OCI-LY7 (cell line): ENCODE results near the gene TGFBI. TPM values are rescaled to one million over a fixed set of nuclear protein-coding genes. Genes with fewer than 3 reads are reported as not detected.

Source experiments
- BruUV-seq: library from RNA; stranded (reverse); fragments of 400-500 nt; replicated peaks from 2 replicates; lab custom pipeline; 2021; lab: Mats Ljungman, UMichigan
- CTCF ChIA-PET: fragments of 300-600 bp; sonication (Branson Sonifier 250); formaldehyde crosslinking; loops from one replicate; lab custom pipeline; 2022; ENCODE audit warnings: antibody characterized with exemption; ENCODE audit not compliant: unreplicated experiment; lab: Charles Lee
- POLR2A ChIA-PET: fragments of 300-600 bp; sonication (Branson Sonifier 250); formaldehyde crosslinking; loops from one replicate; lab custom pipeline; 2022; ENCODE audit warnings: antibody characterized with exemption; lab: Charles Lee
- DNase-seq: peaks from one replicate; pipeline ENCODE4 v3.0.0-alpha.2; 2015; ENCODE audit warnings: low spot score
- H2AFZ ChIP-seq: fragments of 200-600 bp; sonication (generic), shearing (Covaris generic); 2 replicates; pipeline ENCODE4 v1.6.1; 2014; ENCODE audit warnings: mild to moderate bottlenecking, antibody characterized with exemption, low read length, moderate library complexity
- H3K27ac ChIP-seq: fragments of 200-600 bp; sonication (generic); 2 replicates; pipeline ENCODE4 v1.5.1; 2014; ENCODE audit warnings: mixed run types, low read depth, mild to moderate bottlenecking, moderate library complexity, low read length, inconsistent platforms; ENCODE audit not compliant: poor library complexity, severe bottlenecking
- H3K36me3 ChIP-seq: fragments of 200-600 bp; sonication (generic); 2 replicates; pipeline ENCODE4 v1.6.1; 2014; ENCODE audit warnings: mild to moderate bottlenecking, antibody characterized with exemption, low read length, moderate library complexity, mixed read lengths; ENCODE audit not compliant: insufficient read depth
- H3K4me1 ChIP-seq: fragments of 200-600 bp; sonication (generic); 2 replicates; pipeline ENCODE4 v1.5.1; 2014; ENCODE audit warnings: mild to moderate bottlenecking, low read length; ENCODE audit not compliant: insufficient read depth, poor library complexity, severe bottlenecking
- H3K4me2 ChIP-seq: fragments of 200-600 bp; sonication (generic); 2 replicates; pipeline ENCODE4 v1.6.1; 2014; ENCODE audit warnings: mild to moderate bottlenecking, low read length
- H3K4me3 ChIP-seq: fragments of 200-600 bp; sonication (generic); 2 replicates; pipeline ENCODE4 v1.5.1; 2014; ENCODE audit warnings: mild to moderate bottlenecking, low read depth, low read length; ENCODE audit not compliant: poor library complexity, severe bottlenecking
- H3K79me2 ChIP-seq: fragments of 200-600 bp; sonication (generic); 2 replicates; pipeline ENCODE4 v1.6.1; 2016; ENCODE audit warnings: low read depth, mild to moderate bottlenecking, low read length, moderate library complexity, mixed read lengths; ENCODE audit not compliant: insufficient read depth
- H3K9me2 ChIP-seq: fragments of 200-600 bp; sonication (generic); 2 replicates; pipeline ENCODE4 v1.6.1; 2016; ENCODE audit warnings: mild to moderate bottlenecking, low read length, mixed read lengths; ENCODE audit not compliant: insufficient read depth
- H3K9me3 ChIP-seq: fragments of 200-600 bp; sonication (generic); 2 replicates; pipeline ENCODE4 v1.6.1; 2014; ENCODE audit warnings: mild to moderate bottlenecking, mixed run types, low read length, mixed read lengths
- H4K20me1 ChIP-seq: fragments of 200-600 bp; sonication (generic); 2 replicates; pipeline ENCODE4 v1.6.1; 2014; ENCODE audit warnings: mild to moderate bottlenecking, antibody characterized with exemption, low read length, moderate library complexity, mixed read lengths; ENCODE audit not compliant: insufficient read depth
- CTCF ChIP-seq: fragments of 200-600 bp; sonication (generic); conservative IDR thresholded peaks from 2 replicates; pipeline ENCODE4 v1.5.1; 2014; ENCODE audit warnings: mild to moderate bottlenecking, antibody characterized with exemption, low read length, moderate library complexity, mixed read lengths
- EZH2phosphoT487 ChIP-seq: fragments of 200-600 bp; sonication (generic); IDR thresholded peaks from 2 replicates; pipeline ENCODE4 v1.6.1; 2018; ENCODE audit warnings: low read depth, borderline replicate concordance, mild to moderate bottlenecking, mixed run types, antibody characterized with exemption, low read length, moderate library complexity, mixed read lengths
- intact Hi-C: fragments of 100-400 bp; cut with micrococcal nuclease; formaldehyde crosslinking; loops from one replicate; pipeline ENCODE4 v1.10.0; 2022; ENCODE audit not compliant: unreplicated experiment
- total RNA-seq, 2 experiments: library from RNA; depleted of rRNA in 1 of 2; stranded (reverse); fragments of >200 nt in 1 of 2; shearing (Covaris generic) in 1 of 2; gene quantifications; 2 replicates each; pipeline ENCODE4 v1.2.3, GENCODE V29; 2014 to 2022

TGFBI gene
- total RNA-seq, 2 experiments from 2014 or later = not detected

DNA sequence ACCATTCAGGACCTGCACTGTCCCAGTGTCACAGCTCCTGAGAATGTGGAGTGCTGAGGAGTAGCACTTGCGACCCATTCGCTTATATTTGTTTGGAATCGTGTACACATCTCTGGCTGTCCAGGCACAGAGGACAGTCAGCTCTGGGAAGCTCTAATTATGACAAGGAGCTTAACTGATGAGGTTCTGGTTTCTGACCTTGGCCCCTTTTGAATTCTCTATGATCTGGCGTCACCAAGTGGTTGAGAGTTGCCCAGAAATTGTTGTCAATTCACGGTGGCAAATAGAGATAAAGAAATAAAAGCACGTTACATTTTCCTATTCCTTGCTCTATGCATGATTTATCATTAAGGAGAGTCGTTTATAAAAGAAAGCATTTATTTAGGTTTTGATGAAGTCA, 39.1 kb upstream of the TGFBI start:
- POLR2A ChIA-PET = interaction anchor here (0.6 kb wide), 1 partner anchor 118 kb away, joined by 3 read pairs; no protein-coding TSS in a partner anchor
- intact Hi-C loops = no loop called here
- H2AFZ ChIP-seq = no peak overlapping the region

DNA sequence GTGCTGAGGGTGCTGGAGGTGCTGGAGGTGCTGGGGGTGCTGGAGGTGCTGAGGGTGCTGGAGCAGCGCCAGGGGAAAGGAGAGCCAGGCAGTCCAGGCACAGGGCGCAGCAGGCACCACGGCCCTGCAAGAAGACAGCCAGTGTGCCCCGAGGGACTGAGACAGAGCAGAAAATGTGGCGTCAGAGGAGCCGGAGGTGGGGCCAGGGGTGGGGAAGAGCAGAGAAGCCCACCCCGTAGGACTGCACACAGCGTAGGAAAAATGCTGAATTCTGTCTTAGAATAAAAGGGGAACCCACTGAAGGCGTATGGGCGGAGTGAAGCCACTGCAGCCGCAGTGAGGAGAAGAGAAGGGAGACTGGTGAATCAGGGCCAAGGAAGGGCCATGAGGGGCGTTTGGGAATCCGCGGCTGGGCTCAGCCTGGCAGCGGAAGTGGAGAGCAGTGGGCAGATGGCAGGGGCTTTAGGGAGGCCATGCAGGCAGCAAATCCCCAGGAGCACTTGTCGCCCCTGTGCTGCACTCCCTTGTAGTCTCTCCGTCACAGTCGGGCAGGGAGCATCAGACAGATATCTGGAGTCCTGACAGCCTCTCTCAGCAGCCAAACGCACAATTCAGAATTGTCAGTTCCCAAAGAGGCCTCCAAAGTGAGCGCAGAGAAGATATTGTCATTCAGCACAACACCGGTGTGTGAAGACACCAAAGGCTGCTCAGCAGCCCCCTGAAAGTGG, 38.1 kb upstream of the TGFBI start:
- H2AFZ ChIP-seq = no peak overlapping the region
- no peak for DNase-seq
- H3K4me1 ChIP-seq = no peaks in the 10 kb centered on the region
- TF ChIP-seq CTCF (no peak), EZH2phosphoT487 (no peak)
- POLR2A ChIA-PET = no interaction called here
- no peak overlapping the region for H3K27ac ChIP-seq
- H3K9me3 ChIP-seq = no peaks in the 10 kb centered on the region
- H3K9me2 ChIP-seq = no peaks in the 10 kb centered on the region
- no peak overlapping the region for H3K4me2 ChIP-seq
- H3K79me2 ChIP-seq = no peaks in the 10 kb centered on the region
- no peaks in the 10 kb centered on the region for H3K36me3 ChIP-seq
- no TSS peak for BruUV-seq
- no peak overlapping the region for H3K4me3 ChIP-seq
- no peaks in the 10 kb centered on the region for H4K20me1 ChIP-seq
- CTCF ChIA-PET = no interaction called here
- intact Hi-C loops = no loop called here

More for the DNA sequence above, 39.1 kb upstream of the TGFBI start:
- Histone ChIP-seq H3K36me3 (no peaks in the 10 kb centered on the region), H4K20me1 (no peaks in the 10 kb centered on the region), H3K27ac (no peak overlapping the region), H3K4me2 (no peak overlapping the region), H3K4me1 (no peaks in the 10 kb centered on the region), H3K4me3 (no peak overlapping the region), H3K79me2 (no peaks in the 10 kb centered on the region), H3K9me2 (no peaks in the 10 kb centered on the region), H3K9me3 (no peaks in the 10 kb centered on the region)
- TF ChIP-seq EZH2phosphoT487 = no peak
- 0 out of 2 replicates have a peak, but pooled peaks have one; percentile 13 for TF ChIP-seq CTCF
- BruUV-seq = no TSS peak
- no peak for DNase-seq
- CTCF ChIA-PET = no interaction called here

GRCh38 chr5:135991429-135991828, 37.4 kb upstream of the TGFBI start:
- H3K4me2 ChIP-seq = no peak overlapping the region
- no peaks in the 10 kb centered on the region for H3K79me2 ChIP-seq
- DNase-seq = no peak
- CTCF ChIA-PET = no interaction called here
- H3K4me3 ChIP-seq = no peak overlapping the region
- no peak overlapping the region for H2AFZ ChIP-seq
- POLR2A ChIA-PET = no interaction called here
- H3K27ac ChIP-seq = no peak overlapping the region
- no peaks in the 10 kb centered on the region for H3K36me3 ChIP-seq
- no peaks in the 10 kb centered on the region for H4K20me1 ChIP-seq
- intact Hi-C loops = no loop called here
- no peaks in the 10 kb centered on the region for H3K4me1 ChIP-seq
- H3K9me3 ChIP-seq = no peaks in the 10 kb centered on the region
- no TSS peak for BruUV-seq
- no peaks in the 10 kb centered on the region for H3K9me2 ChIP-seq
- TF ChIP-seq EZH2phosphoT487 = no peak
- no peak for TF ChIP-seq CTCF
